KMS-11 (cell line): ENCODE data around the gene ATXN7L1.

Source experiments
- H2AFZ ChIP-seq: fragments of 200-600 bp; sonication (generic); 2 replicates; pipeline ENCODE4 v1.6.1; 2016; ENCODE audit warnings: antibody characterized with exemption, mixed run types, low read depth
- H3K27ac ChIP-seq: fragments of 200-600 bp; sonication (generic); 2 replicates; pipeline ENCODE4 v1.6.1; 2016; ENCODE audit warnings: mild to moderate bottlenecking, mixed run types
- H3K27me3 ChIP-seq: fragments of 200-600 bp; sonication (generic); 2 replicates; pipeline ENCODE4 v1.6.1; 2017; ENCODE audit warnings: mild to moderate bottlenecking, low read depth, mixed run types, moderate library complexity; ENCODE audit not compliant: insufficient read depth
- H3K36me3 ChIP-seq: fragments of 200-600 bp; sonication (generic); 2 replicates; pipeline ENCODE4 v1.6.1; 2017; ENCODE audit warnings: mild to moderate bottlenecking, mixed run types; ENCODE audit not compliant: insufficient read depth
- H3K4me1 ChIP-seq: fragments of 200-600 bp; sonication (generic); 2 replicates; pipeline ENCODE4 v1.6.1; 2016; ENCODE audit warnings: mild to moderate bottlenecking, low read depth, mixed run types; ENCODE audit not compliant: poor library complexity, severe bottlenecking
- H3K4me2 ChIP-seq: fragments of 200-600 bp; sonication (generic); 2 replicates; pipeline ENCODE4 v1.7.0; 2016; ENCODE audit warnings: mild to moderate bottlenecking, mixed run types
- H3K4me3 ChIP-seq: fragments of 200-600 bp; sonication (generic); IDR thresholded peaks from 2 replicates; pipeline ENCODE4 v1.6.1; 2017; ENCODE audit warnings: low read depth, low read length, mixed read lengths; ENCODE audit not compliant: insufficient read depth
- H3K79me2 ChIP-seq: fragments of 200-600 bp; sonication (generic); 2 replicates; pipeline ENCODE4 v1.6.1; 2016; ENCODE audit warnings: low read depth, mixed run types; ENCODE audit not compliant: insufficient read depth
- H3K9ac ChIP-seq: fragments of 200-600 bp; sonication (generic); 2 replicates; pipeline ENCODE4 v1.6.1; 2016; ENCODE audit warnings: mild to moderate bottlenecking, mixed run types
- H4K20me1 ChIP-seq: fragments of 200-600 bp; sonication (generic); 2 replicates; pipeline ENCODE4 v1.6.1; 2016; ENCODE audit warnings: mild to moderate bottlenecking, mixed run types; ENCODE audit not compliant: insufficient read depth
- TF ChIP-seq, protein P1 (sequence below): fragments of 200-600 bp; sonication (generic); conservative IDR thresholded peaks from 2 replicates; pipeline ENCODE4 v1.6.1; 2017; ENCODE audit warnings: low read depth, mild to moderate bottlenecking, antibody characterized with exemption, low read length, moderate library complexity, mixed read lengths

Gene ATXN7L1

DNA sequence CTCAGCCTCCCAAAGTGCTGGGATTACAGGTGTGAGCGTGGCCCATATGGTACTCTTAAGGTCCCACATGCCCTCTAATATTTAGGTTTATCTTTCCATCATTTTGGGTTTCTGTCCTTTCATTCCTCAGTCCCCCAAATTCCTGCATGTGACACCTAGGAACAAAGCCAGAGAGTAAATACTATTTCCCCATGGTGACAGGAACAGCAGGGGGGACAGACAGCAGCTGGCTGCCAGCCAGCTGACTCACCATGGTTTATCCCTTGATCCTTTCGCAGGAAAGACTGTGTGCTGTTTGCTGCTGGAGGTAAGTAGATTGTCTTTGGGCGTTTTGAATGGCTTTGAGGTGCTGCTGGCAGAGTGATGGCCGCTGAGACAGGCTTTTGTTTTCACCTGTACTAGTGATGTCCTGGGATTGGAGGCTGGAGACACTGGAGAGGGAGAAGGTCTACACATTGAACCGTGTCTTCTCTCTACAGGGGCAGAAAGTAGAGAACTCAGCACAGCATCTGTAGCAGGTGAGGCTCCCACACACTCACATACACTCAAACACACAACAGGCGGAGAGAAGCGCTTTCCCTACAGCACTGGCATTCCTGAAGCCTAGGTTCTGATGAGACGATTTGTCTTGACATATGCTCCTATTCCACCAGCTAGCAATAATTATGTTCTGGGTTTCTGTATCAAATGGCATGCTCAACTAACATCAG lies 211.4 kb downstream of the ATXN7L1 start:
- Histone ChIP-seq H3K79me2 (no peaks in the 10 kb centered on the region), H3K9ac (no peak overlapping the region), H3K36me3 (no peaks in the 10 kb centered on the region), H3K4me1 (peaks cover 9% of the 10 kb centered on the region), H3K27ac (no peak overlapping the region), H4K20me1 (no peaks in the 10 kb centered on the region), H2AFZ (no peak overlapping the region), H3K4me2 (no peak overlapping the region), H3K27me3 (no peaks in the 10 kb centered on the region), H3K4me3 (no peak overlapping the region)
- TF ChIP-seq, protein P1, sequence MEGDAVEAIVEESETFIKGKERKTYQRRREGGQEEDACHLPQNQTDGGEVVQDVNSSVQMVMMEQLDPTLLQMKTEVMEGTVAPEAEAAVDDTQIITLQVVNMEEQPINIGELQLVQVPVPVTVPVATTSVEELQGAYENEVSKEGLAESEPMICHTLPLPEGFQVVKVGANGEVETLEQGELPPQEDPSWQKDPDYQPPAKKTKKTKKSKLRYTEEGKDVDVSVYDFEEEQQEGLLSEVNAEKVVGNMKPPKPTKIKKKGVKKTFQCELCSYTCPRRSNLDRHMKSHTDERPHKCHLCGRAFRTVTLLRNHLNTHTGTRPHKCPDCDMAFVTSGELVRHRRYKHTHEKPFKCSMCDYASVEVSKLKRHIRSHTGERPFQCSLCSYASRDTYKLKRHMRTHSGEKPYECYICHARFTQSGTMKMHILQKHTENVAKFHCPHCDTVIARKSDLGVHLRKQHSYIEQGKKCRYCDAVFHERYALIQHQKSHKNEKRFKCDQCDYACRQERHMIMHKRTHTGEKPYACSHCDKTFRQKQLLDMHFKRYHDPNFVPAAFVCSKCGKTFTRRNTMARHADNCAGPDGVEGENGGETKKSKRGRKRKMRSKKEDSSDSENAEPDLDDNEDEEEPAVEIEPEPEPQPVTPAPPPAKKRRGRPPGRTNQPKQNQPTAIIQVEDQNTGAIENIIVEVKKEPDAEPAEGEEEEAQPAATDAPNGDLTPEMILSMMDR: no peak

DNA sequence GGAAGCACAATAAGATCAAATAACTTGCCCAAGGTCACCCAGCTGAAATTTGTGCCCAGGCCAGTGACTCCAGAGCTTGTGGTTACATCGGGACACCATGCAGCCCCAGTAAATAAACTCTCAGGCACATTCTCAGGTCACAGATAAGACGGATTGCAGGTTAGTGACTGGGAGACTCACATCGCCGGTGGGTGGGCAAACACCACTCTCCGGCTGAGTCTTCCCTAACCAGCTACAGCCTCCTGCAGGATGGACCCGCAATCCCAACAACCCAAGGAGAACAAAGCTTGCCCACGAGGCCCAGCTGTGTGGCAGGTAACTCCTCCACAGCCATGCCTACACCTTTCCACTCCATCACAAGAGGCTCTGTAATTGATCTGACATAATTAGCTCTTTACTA lies 213.4 kb downstream of the ATXN7L1 start:
- Histone ChIP-seq H3K4me3 (no peak overlapping the region), H3K79me2 (no peaks in the 10 kb centered on the region), H3K36me3 (no peaks in the 10 kb centered on the region), H3K4me1 (peaks cover 5% of the 10 kb centered on the region), H3K27me3 (no peaks in the 10 kb centered on the region), H3K9ac (no peak overlapping the region), H4K20me1 (no peaks in the 10 kb centered on the region), H3K27ac (no peak overlapping the region), H2AFZ (no peak overlapping the region), H3K4me2 (no peak overlapping the region)
- TF ChIP-seq, protein P1: no peak

DNA sequence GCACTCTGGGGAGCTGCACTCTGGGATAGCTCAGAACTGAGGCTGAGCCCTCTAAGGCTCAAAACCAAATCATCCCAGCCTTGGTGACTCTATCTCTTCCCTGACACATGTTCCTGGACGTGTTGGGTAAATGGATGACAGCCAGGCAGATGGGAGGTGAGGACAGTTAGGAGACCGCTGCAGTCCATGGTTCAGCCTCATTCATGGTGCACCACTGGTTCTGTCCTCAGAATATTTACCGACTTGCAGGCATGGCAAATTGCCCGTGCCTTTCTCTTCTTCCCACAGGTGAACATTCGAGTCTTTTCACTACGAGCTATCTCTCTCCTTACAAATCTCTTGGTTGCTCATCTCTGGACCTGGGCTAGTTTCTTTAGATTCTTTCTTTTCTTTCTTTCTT lies 214.8 kb downstream of the ATXN7L1 start:
- TF ChIP-seq, protein P1: no peak
- H3K79me2 ChIP-seq: no peaks in the 10 kb centered on the region
- H3K9ac ChIP-seq: no peak overlapping the region
- peaks cover 5% of the 10 kb centered on the region for H3K4me1 ChIP-seq
- H3K27ac ChIP-seq: no peak overlapping the region
- no peak overlapping the region for H3K4me2 ChIP-seq
- H4K20me1 ChIP-seq: no peaks in the 10 kb centered on the region
- H2AFZ ChIP-seq: no peak overlapping the region
- no peaks in the 10 kb centered on the region for H3K36me3 ChIP-seq
- no peaks in the 10 kb centered on the region for H3K27me3 ChIP-seq
- H3K4me3 ChIP-seq: no peak overlapping the region

DNA sequence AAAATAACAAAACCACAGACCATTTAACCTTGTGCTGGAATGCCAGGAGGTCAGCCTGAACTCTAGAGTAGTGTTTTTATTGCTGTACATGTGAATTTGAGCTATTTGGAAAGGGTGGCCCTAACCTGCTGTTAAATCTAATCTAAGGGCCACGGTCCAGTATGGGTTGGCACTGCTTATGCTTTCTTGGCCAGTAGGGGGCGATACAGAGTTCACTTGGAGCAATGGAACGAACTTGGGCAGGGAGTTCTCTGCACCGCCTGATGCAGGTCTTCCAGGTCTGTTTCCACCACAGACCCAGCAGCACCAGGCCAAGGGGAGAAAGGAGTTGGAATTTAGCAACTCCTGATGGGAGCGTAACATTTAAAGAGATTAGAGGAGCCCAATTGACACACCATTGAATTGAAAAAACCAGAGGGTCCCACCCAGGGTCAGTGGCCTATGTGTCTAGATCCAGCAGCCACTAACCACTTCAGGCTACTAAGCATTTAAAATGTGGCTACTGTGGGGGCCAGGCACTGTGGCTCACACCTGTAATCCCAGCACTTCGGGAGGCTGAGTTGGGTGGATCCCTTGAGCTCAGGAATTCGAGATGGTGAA lies 219.4 kb downstream of the ATXN7L1 start:
- H3K4me3 ChIP-seq: no peak overlapping the region
- no peak overlapping the region for H2AFZ ChIP-seq
- H4K20me1 ChIP-seq: no peaks in the 10 kb centered on the region
- no peak overlapping the region for H3K27ac ChIP-seq
- TF ChIP-seq, protein P1: peak; percentile 88
- no peaks in the 10 kb centered on the region for H3K36me3 ChIP-seq
- H3K79me2 ChIP-seq: no peaks in the 10 kb centered on the region
- no peak overlapping the region for H3K9ac ChIP-seq
- no peak overlapping the region for H3K4me2 ChIP-seq
- H3K4me1 ChIP-seq: no peaks in the 10 kb centered on the region
- H3K27me3 ChIP-seq: no peaks in the 10 kb centered on the region
